GM12872 (cell line): ENCODE measurements around the gene ACP4.
A peak's percentile ranks its signal among the peaks of the same experiment; 100 is the strongest.

Experiments
- CTCF ChIP-seq: IDR thresholded peaks from 3 replicates; pipeline ENCODE4 v1.5.1; 2011; ENCODE audit warnings: low read depth, mild to moderate bottlenecking, low read length, moderate library complexity; ENCODE audit not compliant: insufficient read depth

ACP4 gene

GRCh38 chr19:50832666-50833065 is 42.5 kb downstream of the ACP4 start:
- TF ChIP-seq CTCF: no peak

- TF ChIP-seq CTCF: no peak
Observed at GRCh38 chr19:50833117-50833801, 43.0 kb downstream of the ACP4 start, which contains the start of gene KLK15. Gene KLK15, minus strand, starts transcription at chr19:50833574. Its CDS starts 2,082 bp downstream, at chr19:50831492.

- no peak for TF ChIP-seq CTCF
Observed at GRCh38 chr19:50833802-50834167, 43.6 kb downstream of the ACP4 start.

GRCh38 chr19:50835103-50835784 is 45.0 kb downstream of the ACP4 start:
- TF ChIP-seq CTCF: no peak

GRCh38 chr19:50835785-50836542 is 45.7 kb downstream of the ACP4 start:
- 0 out of 3 replicates have a peak, but pooled peaks have one; percentile 10 for TF ChIP-seq CTCF

GRCh38 chr19:50836543-50837195 is 46.5 kb downstream of the ACP4 start:
- no peak for TF ChIP-seq CTCF

- no peak for TF ChIP-seq CTCF
Observed at GRCh38 chr19:50837300-50837699, 47.1 kb downstream of the ACP4 start.
